Suppressor macrophage treated with lipopolysaccharide for 1 hour (primary cell): ENCODE measurements around the gene ZNF442.
"Not testable (repeated sequence)": the region's sequence is repeated elsewhere in the genome, so short reads cannot be mapped to it uniquely, and the experiment has no call there.

Experiments
- DNase-seq, 3 donors: peaks; one replicate each; pipeline ENCODE4 v3.0.0-alpha.2; 2020 to 2022

Gene ZNF442

DNA sequence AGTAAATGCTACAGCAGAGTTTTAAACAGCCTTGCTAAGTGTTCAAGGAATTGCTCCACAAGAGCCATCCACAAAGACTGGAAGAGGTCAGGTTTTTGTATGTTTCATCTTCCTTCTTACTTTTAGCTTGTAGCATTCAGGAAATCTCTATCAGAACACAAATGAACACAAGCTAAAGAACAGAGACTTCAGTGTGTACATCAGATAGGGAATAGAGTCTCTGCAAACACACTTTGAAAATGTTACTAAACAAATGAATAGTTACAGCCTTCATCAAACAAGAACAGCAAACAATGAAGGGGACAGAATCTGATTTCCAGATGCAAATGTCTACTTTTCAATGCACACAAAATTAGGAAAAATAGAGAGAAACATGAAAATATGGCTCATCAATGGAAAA is 39.8 kb downstream of the ZNF442 start:
- no peak for DNase-seq

GRCh38 chr19:12318782-12319413 is 46.6 kb downstream of the ZNF442 start:
- DNase-seq = no peak

DNA sequence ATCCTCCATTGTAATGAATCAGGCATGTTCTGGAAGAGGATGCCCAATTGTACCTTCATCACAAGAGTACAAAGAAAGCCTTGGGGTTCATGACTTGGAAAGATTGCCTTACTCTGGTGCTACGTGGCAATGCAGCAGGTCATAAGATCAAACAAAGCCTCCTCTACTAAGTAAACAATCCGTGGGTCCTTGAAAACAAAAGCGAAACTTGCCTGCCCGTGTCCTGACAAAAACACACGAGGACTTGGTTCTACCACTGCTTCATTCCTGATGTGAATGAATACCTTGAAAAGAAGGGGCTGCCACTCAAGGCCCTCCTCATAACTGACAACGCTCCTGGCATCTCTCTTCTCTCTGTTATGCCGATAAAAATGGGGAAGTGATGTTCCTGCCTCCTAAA is 50.9 kb downstream of the ZNF442 start:
- no peak for DNase-seq

GRCh38 chr19:12308891-12309290 is 56.6 kb downstream of the ZNF442 start:
- not testable (repeated sequence) for DNase-seq
